Measurements from ENCODE around the gene FSCB. TPM values are rescaled to one million over a fixed set of nuclear protein-coding genes. Genes with fewer than 3 reads are reported as not detected.
"Not testable (repeated sequence)": the region's sequence is repeated elsewhere in the genome, so short reads cannot be mapped to it uniquely, and the experiment has no call there.

FSCB gene
- total RNA-seq, 1 experiment from 2014 or later, result not detected

DNA sequence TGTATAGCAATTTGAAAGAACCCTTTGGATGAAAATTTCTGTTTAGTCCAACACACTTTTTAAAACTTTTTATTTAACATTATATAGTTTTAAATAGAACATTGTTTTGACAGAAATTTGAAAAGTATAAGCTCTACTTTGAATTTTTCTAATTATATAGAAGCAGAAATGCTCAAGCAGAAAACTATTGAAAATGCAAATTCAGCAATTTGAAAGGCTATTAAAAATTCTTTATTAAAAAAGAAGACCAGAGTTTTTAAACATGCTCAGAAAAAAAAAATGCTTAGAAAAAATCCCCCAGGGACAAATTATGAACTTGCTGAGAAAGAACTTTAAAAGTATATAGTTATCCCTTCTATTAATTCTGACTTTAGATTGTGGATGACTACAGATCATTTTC, 21.1 kb upstream of the FSCB start:
- no peaks in the 10 kb centered on the region for H3K27me3 Mint-ChIP-seq (ENCODE audit: insufficient read depth, unreplicated experiment)
- CTCF ChIA-PET, result no interaction called here

DNA sequence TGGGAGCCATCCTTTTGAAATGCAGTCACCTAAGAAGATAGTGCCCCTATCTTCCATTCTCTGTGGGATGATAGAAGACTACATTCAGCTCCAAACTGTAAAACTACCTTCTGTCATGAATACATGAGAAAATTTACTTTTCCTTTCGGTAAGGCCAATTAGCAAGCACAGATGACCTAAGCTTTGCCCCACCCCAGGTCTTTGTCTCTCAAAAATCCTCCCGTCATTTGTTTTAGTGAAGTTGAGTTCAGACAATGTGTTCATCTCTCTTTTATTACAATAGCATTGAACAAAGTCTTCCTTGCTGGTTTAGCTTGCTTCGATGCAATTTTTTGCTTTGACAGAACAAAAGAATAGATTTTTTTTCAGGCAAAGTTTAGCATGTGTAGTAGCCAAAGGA, 18.2 kb upstream of the FSCB start:
- no peak for DNase-seq (ENCODE audit: unreplicated experiment)
- POLR2A ChIA-PET, result no interaction called here
- Mint-ChIP-seq H3K4me3 (ENCODE audit: unreplicated experiment) (no peak overlapping the region), H3K4me1 (ENCODE audit: insufficient read depth, unreplicated experiment) (peaks cover 5% of the 10 kb centered on the region), H3K27me3 (ENCODE audit: insufficient read depth, unreplicated experiment) (no peaks in the 10 kb centered on the region), H3K27ac (ENCODE audit: low read depth, unreplicated experiment) (no peak overlapping the region), H3K9me3 (ENCODE audit: unreplicated experiment) (peaks cover 7% of the 10 kb centered on the region), H3K36me3 (ENCODE audit: insufficient read depth, unreplicated experiment) (no peaks in the 10 kb centered on the region)
- no TSS peak for BruUV-seq (replicated peaks)
- CTCF ChIA-PET, result no interaction called here
- TF ChIP-seq, protein P1, sequence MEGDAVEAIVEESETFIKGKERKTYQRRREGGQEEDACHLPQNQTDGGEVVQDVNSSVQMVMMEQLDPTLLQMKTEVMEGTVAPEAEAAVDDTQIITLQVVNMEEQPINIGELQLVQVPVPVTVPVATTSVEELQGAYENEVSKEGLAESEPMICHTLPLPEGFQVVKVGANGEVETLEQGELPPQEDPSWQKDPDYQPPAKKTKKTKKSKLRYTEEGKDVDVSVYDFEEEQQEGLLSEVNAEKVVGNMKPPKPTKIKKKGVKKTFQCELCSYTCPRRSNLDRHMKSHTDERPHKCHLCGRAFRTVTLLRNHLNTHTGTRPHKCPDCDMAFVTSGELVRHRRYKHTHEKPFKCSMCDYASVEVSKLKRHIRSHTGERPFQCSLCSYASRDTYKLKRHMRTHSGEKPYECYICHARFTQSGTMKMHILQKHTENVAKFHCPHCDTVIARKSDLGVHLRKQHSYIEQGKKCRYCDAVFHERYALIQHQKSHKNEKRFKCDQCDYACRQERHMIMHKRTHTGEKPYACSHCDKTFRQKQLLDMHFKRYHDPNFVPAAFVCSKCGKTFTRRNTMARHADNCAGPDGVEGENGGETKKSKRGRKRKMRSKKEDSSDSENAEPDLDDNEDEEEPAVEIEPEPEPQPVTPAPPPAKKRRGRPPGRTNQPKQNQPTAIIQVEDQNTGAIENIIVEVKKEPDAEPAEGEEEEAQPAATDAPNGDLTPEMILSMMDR (IDR thresholded peaks at IDR 0.05; ENCODE audit: unreplicated experiment), result no peak
- intact Hi-C loops (cut with micrococcal nuclease), result no loop called here

More for the DNA sequence above, 21.1 kb upstream of the FSCB start:
- TF ChIP-seq, protein P1 (IDR thresholded peaks at IDR 0.05; ENCODE audit: unreplicated experiment), result no peak
- no peak overlapping the region for H3K4me3 Mint-ChIP-seq (ENCODE audit: unreplicated experiment)
- POLR2A ChIA-PET, result no interaction called here
- intact Hi-C loops (cut with micrococcal nuclease), result no loop called here
- no peaks in the 10 kb centered on the region for H3K9me3 Mint-ChIP-seq (ENCODE audit: unreplicated experiment)
- H3K36me3 Mint-ChIP-seq (ENCODE audit: insufficient read depth, unreplicated experiment), result no peaks in the 10 kb centered on the region
- no TSS peak for BruUV-seq (replicated peaks)
- peaks cover 5% of the 10 kb centered on the region for H3K4me1 Mint-ChIP-seq (ENCODE audit: insufficient read depth, unreplicated experiment)
- H3K27ac Mint-ChIP-seq (ENCODE audit: low read depth, unreplicated experiment), result no peak overlapping the region
- DNase-seq (ENCODE audit: unreplicated experiment), result no peak

DNA sequence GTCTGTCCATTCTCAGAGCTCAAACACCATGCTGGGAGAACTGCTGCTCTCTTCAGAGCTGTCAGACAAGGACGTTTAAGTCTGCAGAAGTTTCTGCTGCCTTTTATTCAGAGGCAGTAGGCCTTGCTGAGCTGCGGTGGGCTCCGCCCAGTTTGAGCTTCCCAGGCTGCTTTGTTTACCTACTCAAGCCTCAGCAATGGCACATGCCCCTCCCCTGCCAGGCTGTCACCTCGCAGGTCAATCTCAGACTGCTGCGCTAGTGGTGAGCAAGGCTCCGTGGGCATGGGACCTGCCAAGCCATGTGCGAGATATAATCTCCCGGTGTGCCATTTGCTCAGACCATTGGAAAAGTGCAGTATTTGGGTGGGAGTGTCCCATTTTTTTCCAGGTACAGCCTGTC, 8.6 kb upstream of the FSCB start:
- DNase-seq (ENCODE audit: unreplicated experiment); intact Hi-C loops (cut with micrococcal nuclease); H3K27ac Mint-ChIP-seq (ENCODE audit: low read depth, unreplicated experiment); BruUV-seq (replicated peaks); H3K4me3 Mint-ChIP-seq (ENCODE audit: unreplicated experiment); H3K27me3 Mint-ChIP-seq (ENCODE audit: insufficient read depth, unreplicated experiment); H3K4me1 Mint-ChIP-seq (ENCODE audit: insufficient read depth, unreplicated experiment); CTCF ChIA-PET; POLR2A ChIA-PET; H3K36me3 Mint-ChIP-seq (ENCODE audit: insufficient read depth, unreplicated experiment): not testable (repeated sequence)
- H3K9me3 Mint-ChIP-seq (ENCODE audit: unreplicated experiment), result peaks cover 15% of the 10 kb centered on the region

DNA sequence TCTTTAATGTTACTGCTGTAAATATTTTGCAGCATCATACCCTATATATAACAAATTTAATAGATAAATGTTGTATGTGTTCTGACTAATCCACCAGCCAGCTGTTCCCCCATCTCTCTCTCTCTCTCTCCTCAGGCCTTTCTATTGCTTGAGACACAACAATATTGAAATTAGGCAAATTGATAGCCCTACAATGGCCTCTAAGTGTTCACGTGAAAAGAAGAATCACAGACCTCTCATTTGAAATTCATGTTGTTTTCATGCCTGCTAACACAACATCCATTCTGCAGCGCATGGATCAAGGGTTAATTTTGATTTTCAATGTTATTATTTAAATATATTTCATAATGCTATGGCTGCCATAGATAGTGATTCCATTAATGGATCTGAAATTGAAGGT, 1.8 kb upstream of the FSCB start:
- intact Hi-C loops (cut with micrococcal nuclease), result no loop called here
- POLR2A ChIA-PET, result no interaction called here
- CTCF ChIA-PET, result no interaction called here

DNA sequence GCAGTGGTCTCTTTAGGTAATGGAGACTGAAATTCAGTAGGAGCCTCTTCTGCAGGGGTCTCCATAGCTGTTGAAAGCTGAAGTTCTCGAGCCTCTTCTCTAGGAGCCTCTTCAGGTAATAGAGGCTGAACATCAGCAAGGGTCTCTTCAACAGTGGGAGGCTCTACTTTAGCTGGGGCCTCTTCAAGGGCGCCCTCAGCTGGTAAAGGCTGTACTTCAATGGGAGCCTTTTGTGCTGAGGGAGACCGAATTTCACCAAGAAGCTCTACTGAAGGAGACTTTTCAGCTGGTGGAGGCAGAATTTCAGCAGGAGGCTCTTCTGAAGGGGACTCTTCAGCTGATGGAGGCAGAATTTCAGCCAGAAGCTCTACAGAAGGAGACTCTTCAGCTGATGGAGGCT, 1.5 kb downstream of the FSCB start:
- intact Hi-C loops (cut with micrococcal nuclease), result no loop called here
- no peak for DNase-seq (ENCODE audit: unreplicated experiment)
- no peaks in the 10 kb centered on the region for H3K36me3 Mint-ChIP-seq (ENCODE audit: insufficient read depth, unreplicated experiment)
- no peak overlapping the region for H3K4me3 Mint-ChIP-seq (ENCODE audit: unreplicated experiment)
- TF ChIP-seq, protein P1 (IDR thresholded peaks at IDR 0.05; ENCODE audit: unreplicated experiment), result no peak
- CTCF ChIA-PET, result no interaction called here
- H3K27ac Mint-ChIP-seq (ENCODE audit: low read depth, unreplicated experiment), result no peak overlapping the region
- no peaks in the 10 kb centered on the region for H3K4me1 Mint-ChIP-seq (ENCODE audit: insufficient read depth, unreplicated experiment)
- BruUV-seq (replicated peaks), result no TSS peak
- POLR2A ChIA-PET, result no interaction called here
- H3K9me3 Mint-ChIP-seq (ENCODE audit: unreplicated experiment), result no peaks in the 10 kb centered on the region
- H3K27me3 Mint-ChIP-seq (ENCODE audit: insufficient read depth, unreplicated experiment), result no peaks in the 10 kb centered on the region

More for the DNA sequence above, 1.8 kb upstream of the FSCB start:
- Mint-ChIP-seq H3K36me3 (ENCODE audit: insufficient read depth, unreplicated experiment) (no peaks in the 10 kb centered on the region), H3K27ac (ENCODE audit: low read depth, unreplicated experiment) (no peak overlapping the region), H3K9me3 (ENCODE audit: unreplicated experiment) (no peaks in the 10 kb centered on the region), H3K4me3 (ENCODE audit: unreplicated experiment) (no peak overlapping the region), H3K4me1 (ENCODE audit: insufficient read depth, unreplicated experiment) (no peaks in the 10 kb centered on the region), H3K27me3 (ENCODE audit: insufficient read depth, unreplicated experiment) (no peaks in the 10 kb centered on the region)
- TF ChIP-seq, protein P1 (IDR thresholded peaks at IDR 0.05; ENCODE audit: unreplicated experiment), result no peak
- BruUV-seq (replicated peaks), result no TSS peak
- no peak for DNase-seq (ENCODE audit: unreplicated experiment)
